HS-27A (cell line): ENCODE results near the gene C6orf62.
"Not testable (repeated sequence)": the region's sequence is repeated elsewhere in the genome, so short reads cannot be mapped to it uniquely, and the experiment has no call there.

ENCODE experiments used
- DNase-seq: peaks from one replicate; pipeline ENCODE4 v3.0.0-alpha.2; 2012; ENCODE audit warnings: low read depth, missing footprints

Gene C6orf62

GRCh38 chr6:24719125-24719971 is at the start of gene C6orf62:
TSS of gene C6orf62 (minus strand) at chr6:24719154. CDS start at chr6:24718668, 486 bp downstream.
- no peak for DNase-seq

- DNase-seq = no peak
Observed at GRCh38 chr6:24768361-24768760, 49.4 kb upstream of the C6orf62 start.

GRCh38 chr6:24766680-24767462 is 47.9 kb upstream of the C6orf62 start:
- DNase-seq = no peak

GRCh38 chr6:24765968-24766367 is 47.0 kb upstream of the C6orf62 start:
- not testable (repeated sequence) for DNase-seq

GRCh38 chr6:24764833-24765828 is 46.2 kb upstream of the C6orf62 start:
- DNase-seq = not testable (repeated sequence)

GRCh38 chr6:24763578-24763977 is 44.6 kb upstream of the C6orf62 start:
- DNase-seq = no peak

GRCh38 chr6:24761851-24762250 is 42.9 kb upstream of the C6orf62 start:
- no peak for DNase-seq

- DNase-seq = no peak
Observed at GRCh38 chr6:24761193-24761835, 42.4 kb upstream of the C6orf62 start.

GRCh38 chr6:24760210-24760609 is 41.3 kb upstream of the C6orf62 start:
- DNase-seq = no peak

- DNase-seq = no peak
Observed at GRCh38 chr6:24759718-24760117, 40.8 kb upstream of the C6orf62 start.

- no peak for DNase-seq
Observed at GRCh38 chr6:24757611-24758010, 38.7 kb upstream of the C6orf62 start.

GRCh38 chr6:24755279-24755678 is 36.3 kb upstream of the C6orf62 start:
- DNase-seq = no peak

- DNase-seq = not testable (repeated sequence)
Observed at GRCh38 chr6:24754378-24754777, 35.4 kb upstream of the C6orf62 start.

GRCh38 chr6:24753545-24753944 is 34.6 kb upstream of the C6orf62 start:
- no peak for DNase-seq

- no peak for DNase-seq
Observed at GRCh38 chr6:24752917-24753492, 34.1 kb upstream of the C6orf62 start.

GRCh38 chr6:24752503-24752902 is 33.5 kb upstream of the C6orf62 start:
- DNase-seq = no peak

GRCh38 chr6:24750878-24751277 is 31.9 kb upstream of the C6orf62 start:
- DNase-seq = not testable (repeated sequence)

GRCh38 chr6:24749297-24749696 is 30.3 kb upstream of the C6orf62 start:
- no peak for DNase-seq

GRCh38 chr6:24744911-24745310 is 26.0 kb upstream of the C6orf62 start:
- no peak for DNase-seq

- no peak for DNase-seq
Observed at GRCh38 chr6:24743944-24744335, 25.0 kb upstream of the C6orf62 start.
